Measurements from ENCODE around the gene RPL6.
"Not testable (repeated sequence)": the region's sequence is repeated elsewhere in the genome, so short reads cannot be mapped to it uniquely, and the experiment has no call there.

Gene RPL6

DNA sequence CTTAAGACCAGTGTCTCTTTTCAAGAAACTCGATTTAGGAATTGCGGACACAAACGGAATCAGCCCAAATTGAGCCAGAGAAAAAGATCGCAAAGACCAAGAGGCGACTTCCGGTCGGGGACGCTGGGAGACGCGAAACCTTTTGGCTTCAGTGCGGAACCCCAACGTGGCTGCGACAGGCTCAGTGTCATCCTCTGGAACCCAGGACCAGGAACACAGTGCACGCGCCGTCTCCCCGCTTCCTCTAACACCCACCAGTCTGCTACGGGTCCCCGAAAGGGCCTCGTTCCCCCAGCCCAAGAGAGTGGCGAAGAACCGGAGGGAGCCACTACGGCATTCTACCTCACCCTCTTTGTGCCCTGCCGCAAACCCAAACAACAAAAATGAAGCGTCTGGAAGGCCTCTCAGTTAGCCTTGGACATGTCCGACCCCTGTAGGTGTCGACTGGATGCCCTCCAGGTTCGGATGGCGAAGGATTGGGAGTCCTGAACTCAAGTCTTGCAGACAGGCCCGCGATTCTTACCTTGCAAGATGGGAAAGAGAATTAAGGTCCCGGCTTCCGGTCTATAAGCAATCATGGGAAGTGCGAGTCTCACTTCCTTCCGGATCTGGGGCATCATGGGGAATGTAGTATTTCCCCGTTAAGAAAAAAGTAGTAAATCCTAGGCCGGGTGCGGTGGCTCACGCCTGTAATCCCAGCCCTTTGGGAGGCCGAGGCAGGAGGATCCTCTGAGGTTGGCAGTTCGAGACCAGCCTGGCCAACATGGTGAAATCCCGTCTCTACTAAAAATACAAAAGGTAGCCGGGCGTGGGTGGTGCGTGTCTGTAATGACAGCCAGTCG, at the start of gene RPL6:
RPL6 (minus strand) TSS at position 542 of the 842 bp plus-strand sequence. CDS start 949 bp downstream, outside the sequence.
- peak; percentile 93 for DNase-seq

- no peak for DNase-seq
Measured at GRCh38 chr12:112458751-112459150, 49.3 kb upstream of the RPL6 start.

- no peak for DNase-seq
Measured at GRCh38 chr12:112458330-112458729, 48.9 kb upstream of the RPL6 start.

DNA sequence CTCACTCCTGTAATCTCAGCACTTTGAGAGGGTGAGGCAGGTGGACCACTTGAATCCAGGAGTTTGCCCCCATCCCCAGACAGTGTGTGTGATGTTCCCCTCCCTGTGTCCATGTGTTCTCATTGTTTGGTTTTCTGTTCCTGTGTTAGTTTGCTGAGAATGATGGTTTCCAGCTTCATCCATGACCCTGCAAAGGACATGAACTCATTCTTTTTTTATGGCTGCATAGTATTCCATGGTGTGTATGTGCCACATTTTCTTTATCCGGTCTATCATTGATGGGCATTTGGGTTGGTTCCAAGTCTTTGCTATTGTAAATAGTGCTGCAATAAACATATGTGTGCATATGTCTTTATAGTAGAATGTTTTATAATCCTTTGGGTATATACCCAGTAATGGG, 47.7 kb upstream of the RPL6 start:
- not testable (repeated sequence) for DNase-seq

- no peak for DNase-seq
Measured at GRCh38 chr12:112456029-112456428, 46.6 kb upstream of the RPL6 start.

GRCh38 chr12:112450725-112451124, 41.3 kb upstream of the RPL6 start:
- no peak for DNase-seq

DNA sequence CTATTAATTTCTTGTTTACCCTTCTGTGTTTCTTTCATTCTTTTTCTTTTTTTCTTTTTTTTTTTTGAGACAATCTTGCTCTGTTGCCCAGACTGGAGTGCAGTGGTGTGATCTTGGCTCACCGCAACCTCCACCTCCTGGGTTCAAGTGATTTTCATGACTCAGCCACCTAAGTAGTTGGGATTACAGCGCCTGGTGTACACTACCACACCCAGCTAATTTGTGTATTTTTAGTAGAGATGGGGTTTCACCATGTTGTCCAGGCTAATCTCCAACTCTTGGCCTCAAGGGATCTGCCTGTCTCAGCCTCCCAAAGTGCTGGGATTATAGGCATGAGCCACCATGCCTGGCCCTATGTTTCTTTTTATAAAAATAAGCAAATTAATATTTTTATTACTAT, 38.8 kb upstream of the RPL6 start:
- DNase-seq: not testable (repeated sequence)

DNA sequence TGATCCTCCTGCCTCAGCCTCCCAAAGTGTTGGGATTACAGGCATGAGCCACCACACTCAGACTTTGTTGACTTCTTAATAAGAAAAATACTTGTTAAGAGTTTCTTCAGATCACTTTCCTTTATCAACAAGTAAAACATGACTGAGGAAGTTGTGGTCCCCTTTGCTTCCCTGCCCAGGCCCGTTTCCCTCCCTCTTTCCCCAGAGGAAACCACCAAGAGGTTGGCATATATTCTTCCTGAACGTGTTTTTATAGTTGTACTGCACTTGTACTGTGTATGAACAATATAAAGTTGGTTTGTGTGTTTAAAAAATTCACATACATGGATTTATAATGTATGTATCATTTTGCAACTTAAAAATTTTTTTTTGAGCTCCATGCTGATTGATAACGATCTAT, 37.7 kb upstream of the RPL6 start:
- no peak for DNase-seq

DNA sequence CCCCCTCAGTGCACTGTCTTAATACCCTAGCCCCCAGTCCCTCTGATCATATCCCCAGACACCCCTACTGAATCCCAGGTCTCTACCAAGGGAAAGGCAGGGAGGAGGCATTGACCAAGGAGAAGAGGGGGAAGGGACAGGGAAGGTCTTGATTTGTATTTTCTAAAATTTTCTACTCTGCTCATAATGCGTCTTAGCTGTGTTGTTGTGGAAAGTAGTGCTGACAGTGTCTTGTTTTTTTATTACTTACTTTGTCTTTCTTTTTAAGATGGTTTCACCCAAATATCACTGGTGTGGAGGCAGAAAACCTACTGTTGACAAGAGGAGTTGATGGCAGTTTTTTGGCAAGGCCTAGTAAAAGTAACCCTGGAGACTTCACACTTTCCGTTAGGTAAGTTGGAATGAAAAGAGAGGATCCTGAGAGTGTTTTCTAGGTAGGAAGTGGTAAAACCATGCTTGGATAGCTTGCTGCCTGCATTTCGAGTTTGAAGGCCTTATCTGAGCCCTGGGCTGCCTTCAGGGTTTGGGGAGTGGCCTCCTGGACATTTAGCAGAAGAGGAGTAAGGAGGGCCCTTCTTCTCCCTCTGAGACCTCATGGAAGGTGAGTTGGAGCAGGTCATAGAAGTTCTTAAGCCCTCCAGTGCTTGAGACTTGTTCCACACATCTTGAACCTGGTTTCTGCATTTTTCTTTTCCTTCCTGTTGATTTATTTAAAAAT, 36.8 kb upstream of the RPL6 start:
- DNase-seq: no peak

DNA sequence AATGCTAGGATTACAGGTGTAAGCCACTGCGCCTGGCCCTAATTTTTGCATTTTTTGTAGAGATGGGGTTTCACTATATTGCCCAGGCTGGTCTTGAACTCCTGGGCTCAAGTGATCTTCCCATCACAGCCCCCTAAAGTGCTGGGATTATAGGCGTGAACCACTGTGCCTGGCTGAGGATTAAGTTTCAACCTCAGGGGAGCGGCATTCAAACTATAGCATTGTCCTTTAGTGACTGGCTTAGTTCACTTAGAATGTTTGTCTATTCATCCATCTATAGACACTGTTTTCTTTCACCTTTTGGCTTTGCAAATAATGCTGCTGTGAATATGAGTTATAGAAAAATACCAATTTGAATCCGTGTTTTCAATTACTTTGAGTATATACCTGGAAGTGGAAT, 34.5 kb upstream of the RPL6 start:
- DNase-seq: no peak

DNA sequence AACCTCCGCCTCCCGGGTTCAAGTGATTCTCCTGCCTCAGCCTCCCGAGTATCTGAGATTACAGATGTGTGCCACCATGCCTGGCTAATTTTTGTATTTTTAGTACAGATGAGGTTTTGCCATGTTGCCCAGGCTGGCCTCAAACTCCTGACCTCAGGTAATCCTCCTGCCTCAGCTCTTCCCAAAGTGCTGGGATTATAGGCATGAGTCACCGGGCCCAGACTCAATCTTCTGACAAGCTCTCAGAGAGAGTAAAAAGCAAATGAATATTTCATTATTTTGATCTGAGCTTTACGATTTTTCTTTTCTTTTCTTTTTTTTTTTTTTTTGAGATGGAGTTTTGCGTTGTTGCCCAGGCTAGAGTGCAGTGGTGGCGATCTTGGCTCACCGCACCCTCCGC, 31.2 kb upstream of the RPL6 start:
- DNase-seq: not testable (repeated sequence)

GRCh38 chr12:112439769-112440168, 30.4 kb upstream of the RPL6 start:
- no peak for DNase-seq

GRCh38 chr12:112438645-112439044, 29.2 kb upstream of the RPL6 start:
- not testable (repeated sequence) for DNase-seq

GRCh38 chr12:112433551-112433950, 24.1 kb upstream of the RPL6 start:
- DNase-seq: no peak

DNA sequence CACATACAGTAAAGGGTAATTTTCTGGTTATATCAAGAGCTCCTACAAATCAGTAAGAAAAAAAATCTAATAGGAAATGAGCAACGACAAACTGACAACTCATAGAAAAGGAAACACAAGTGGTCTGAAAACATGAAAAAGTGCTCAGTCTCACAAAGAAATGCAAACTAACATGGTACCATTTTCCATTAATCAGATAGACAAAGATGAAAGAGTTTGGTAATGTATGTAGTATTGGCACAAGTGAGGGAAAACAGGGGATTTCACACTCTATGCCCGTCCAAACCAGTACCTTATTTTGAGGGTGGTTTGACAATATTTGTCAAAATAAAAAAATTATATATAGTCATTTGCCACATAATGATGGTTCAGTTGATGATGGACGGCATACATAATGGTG, 22.6 kb upstream of the RPL6 start:
- no peak for DNase-seq

DNA sequence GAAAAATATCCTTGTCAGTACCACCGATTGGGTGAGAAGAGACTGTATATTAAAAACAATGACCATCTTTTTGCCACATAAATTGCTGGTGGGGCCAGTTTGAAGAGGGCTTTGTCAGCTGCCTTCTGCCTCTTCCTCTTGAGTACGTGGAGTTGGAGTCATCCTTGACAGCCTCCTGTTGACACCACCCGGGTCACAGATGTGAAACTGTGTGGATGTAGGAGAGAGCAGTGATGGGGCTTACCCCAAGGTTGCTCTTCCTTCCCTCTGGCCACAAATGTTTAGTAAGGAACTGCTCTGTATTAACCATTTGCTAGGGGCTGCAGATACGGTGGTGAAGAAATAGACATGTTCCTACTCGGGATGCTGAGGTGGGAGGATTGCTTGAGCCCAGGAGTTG, 21.5 kb upstream of the RPL6 start:
- peak; percentile 26 for DNase-seq

- DNase-seq: no peak
Measured at GRCh38 chr12:112427760-112428159, 18.4 kb upstream of the RPL6 start.

DNA sequence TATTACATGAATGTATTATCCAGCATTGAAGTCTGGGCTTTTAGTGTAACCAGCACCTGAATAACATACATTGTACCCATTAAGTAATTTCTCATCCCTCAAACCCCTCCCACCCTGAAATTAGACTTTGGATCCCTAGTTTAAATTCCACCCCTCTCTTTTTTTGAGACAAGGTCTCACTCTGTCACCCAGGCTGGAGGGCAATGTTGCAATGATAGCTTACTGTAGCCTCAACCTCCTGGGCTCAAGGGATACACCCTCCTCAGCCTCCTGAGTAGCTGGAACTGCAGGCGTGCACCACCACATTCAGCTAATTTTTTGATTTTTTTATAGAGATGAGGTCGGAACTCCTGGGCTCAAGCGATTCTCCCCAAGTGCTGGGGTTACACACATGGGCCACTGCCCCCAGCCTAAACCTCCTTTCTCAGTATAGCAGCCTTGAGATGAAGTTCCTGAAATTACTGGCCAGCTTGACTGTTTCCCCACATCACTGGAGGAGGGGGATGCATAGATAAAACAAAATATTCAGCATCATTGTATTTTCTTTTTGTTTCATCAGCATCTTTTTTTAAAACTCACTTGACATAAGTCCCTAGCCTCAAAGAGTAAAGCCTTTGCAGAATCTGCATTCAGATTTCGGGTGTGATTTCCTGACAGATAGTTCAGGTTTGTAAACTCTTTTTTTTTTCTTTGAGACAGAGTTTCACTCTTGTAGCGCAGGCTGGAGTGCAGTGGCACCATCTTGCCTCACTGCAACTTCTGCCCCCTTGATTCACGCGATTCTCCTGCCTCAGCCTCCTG, 16.4 kb upstream of the RPL6 start:
- no peak for DNase-seq

- no peak for DNase-seq
Measured at GRCh38 chr12:112424126-112424525, 14.7 kb upstream of the RPL6 start.

- no peak for DNase-seq
Measured at GRCh38 chr12:112422531-112422930, 13.1 kb upstream of the RPL6 start.

DNA sequence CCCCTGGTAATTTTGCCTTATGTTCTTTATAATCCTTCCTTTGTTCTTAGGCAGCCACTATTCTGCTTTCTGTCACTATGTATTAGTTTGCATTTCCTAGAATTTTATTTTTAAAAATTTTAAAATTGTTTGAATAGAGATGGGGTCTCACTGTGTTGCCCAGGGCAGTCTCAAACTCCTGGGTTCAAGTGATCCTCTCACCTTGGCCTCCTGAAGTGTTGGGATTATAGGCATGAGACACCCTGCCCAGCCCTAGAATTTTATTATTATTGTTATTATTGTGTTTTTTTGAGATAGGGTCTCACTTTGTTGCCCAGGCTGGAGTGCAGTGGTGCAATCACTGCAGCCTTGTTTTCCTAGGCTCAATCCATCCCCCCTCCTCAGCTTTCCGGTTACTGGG, 12.0 kb upstream of the RPL6 start:
- no peak for DNase-seq

GRCh38 chr12:112420740-112421139, 11.3 kb upstream of the RPL6 start:
- no peak for DNase-seq

All from activated CD4-positive, alpha-beta T cell treated with anti-CD3 and anti-CD28 coated beads, Interleukin-2, Interleukin-6, amounts not matched to agents 100 ng/mL and 50 ng/mL, durations not matched to agents 16 hours and 8 hours (primary cell).